GM10266 (cell line): Measurements from ENCODE around the gene IRF2BP2.

Source experiments
- DNase-seq: peaks from one replicate; pipeline ENCODE4 v3.0.0; 2012; ENCODE audit errors: extremely low spot score
- CTCF ChIP-seq: IDR thresholded peaks from 2 replicates; pipeline ENCODE4 v1.5.1; 2012; ENCODE audit warnings: mild to moderate bottlenecking, low read depth; ENCODE audit not compliant: control insufficient read depth, insufficient read depth; ENCODE audit errors: missing control alignments

Gene IRF2BP2

DNA sequence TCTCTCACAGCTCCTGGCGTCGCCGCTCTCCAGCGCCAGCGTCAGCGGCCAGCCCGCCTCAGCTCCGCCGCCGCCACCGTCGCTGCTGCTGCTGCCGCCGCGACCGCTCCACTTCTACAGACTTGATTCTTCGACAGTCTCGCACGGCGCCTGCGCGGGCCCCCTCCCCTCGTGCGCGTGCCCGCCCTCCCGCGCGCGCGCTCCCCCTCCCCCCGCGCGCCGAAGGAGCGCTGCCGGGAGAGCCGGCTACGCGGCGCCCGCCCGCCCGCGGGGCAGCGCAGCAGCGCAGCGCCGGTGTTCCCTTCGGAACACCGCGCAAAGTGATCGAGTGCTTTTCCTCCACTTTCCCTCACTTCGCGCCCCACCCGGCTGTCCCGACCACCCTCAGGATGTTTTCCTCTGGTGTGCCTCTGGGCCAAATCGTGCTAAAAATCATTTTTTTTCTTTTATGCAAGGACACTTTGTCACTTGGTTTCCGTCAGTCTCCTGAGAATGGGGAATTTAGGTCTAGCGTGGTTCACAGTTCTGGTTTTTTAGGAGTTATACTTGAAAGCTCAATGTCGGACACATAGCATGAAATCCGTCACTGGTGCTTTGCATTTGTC lies at the start of gene IRF2BP2:
IRF2BP2 (minus strand) TSS at position 118 of the 605 bp plus-strand sequence. CDS start 684 bp downstream, outside the sequence.
- TF ChIP-seq CTCF, result peak; percentile 10
- DNase-seq, result peak; percentile 95

DNA sequence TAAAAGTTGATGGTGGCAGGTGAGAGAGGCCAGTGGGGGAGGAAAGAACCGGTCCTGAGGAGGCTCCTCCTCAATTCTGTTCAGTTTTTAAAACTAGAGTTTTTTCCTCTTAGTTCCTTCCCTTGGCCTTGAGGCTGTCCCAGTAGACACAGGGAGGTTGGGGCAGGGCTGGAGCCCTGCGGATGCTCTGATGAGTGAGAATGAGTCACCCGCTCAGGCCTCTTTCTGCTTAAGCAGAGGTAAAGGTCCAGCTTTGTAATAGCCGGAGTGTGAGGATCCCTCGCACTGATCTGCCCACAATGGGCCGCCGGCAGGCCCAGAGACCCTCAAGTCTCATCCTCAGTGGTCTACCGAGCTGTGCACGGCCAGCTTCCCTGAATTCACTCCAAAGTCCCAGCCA lies 49.6 kb upstream of the IRF2BP2 start:
- no peak for TF ChIP-seq CTCF
- no peak for DNase-seq

- DNase-seq, result no peak
- no peak for TF ChIP-seq CTCF
Measured at GRCh38 chr1:234658138-234658537, 48.2 kb upstream of the IRF2BP2 start.

- DNase-seq, result peak; percentile 18
- no peak for TF ChIP-seq CTCF
Measured at GRCh38 chr1:234656944-234657654, 47.1 kb upstream of the IRF2BP2 start.

GRCh38 chr1:234656070-234656895 lies 46.3 kb upstream of the IRF2BP2 start:
- no peak for TF ChIP-seq CTCF
- no peak for DNase-seq

- DNase-seq, result no peak
- no peak for TF ChIP-seq CTCF
Measured at GRCh38 chr1:234655328-234656069, 45.5 kb upstream of the IRF2BP2 start.
